ENCODE data around the gene MAP2K5. TPM values are rescaled to one million over a fixed set of nuclear protein-coding genes. Genes with fewer than 3 reads are reported as not detected.
A peak's percentile ranks its signal among the peaks of the same experiment; 100 is the strongest.

The MAP2K5 gene
- total and polyA plus RNA-seq, 10 of the 15 experiments (the other 5 are each of a cell fraction or from before 2014, with no cell fraction given) = 1.3 to 19.4 (median 9.6) TPM

DNA sequence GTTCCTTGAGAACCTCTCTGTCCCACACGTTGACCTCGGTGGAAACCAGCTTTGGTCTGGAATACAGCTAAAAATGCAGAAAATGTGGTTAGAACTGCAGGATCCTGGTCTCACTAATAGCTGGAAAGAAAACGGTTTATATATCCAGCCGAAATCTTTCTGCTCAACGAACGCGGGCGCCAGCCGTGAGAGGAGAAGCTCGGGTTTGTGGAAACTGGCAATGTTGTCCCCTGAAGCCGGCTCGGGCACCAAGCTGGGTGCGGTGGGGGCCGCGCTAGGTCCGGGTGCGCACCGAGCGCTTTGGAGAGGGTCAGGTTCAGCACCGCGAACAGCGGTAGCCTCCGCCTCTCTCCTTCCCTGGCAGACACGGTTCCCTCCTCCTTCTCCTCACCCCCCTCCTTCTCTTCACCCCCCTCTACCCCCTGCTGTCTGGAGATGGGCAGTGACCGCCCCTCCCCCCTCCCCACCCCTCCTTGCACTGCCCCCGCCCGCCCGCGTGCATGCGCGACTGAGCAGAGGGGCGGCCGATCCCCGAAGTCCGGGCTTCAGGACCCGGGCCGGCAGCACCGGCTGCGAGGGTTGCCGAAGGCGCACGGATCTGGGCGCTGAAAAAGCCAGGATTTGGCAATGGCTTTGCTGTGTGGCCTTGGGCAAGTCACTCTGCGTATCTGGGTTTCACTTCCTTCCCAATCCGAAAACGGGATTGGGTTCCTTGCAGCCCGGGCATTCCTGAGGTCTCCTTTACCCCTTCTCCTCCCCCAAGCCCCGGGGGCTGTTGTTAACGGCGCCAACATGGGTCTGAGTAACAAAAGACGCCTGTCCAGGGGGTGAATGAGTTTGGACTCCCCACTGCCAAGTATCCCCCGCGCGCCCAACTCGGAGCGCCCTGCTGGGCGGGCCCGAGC, 282.7 kb downstream of the MAP2K5 start, which contains the start of gene SKOR1:
TSS of gene SKOR1 (plus strand) at position 534 of the 905 bp plus-strand sequence. CDS start at position 628, 94 bp downstream.
- DNase-seq (ENCODE audit: low read depth, low spot score) (no peak), FAIRE-seq (no peak), ATAC-seq (no peak)
- Histone ChIP-seq H2AFZ (ENCODE audit: control insufficient read depth, low read depth, low read length) (no peak within 1 kb of the TSS), H3K27ac (ENCODE audit: control insufficient read depth, insufficient read depth) (no peak within 1 kb of the TSS), H3K36me3 (ENCODE audit: control insufficient read depth in 2 of 2, insufficient read depth in 2 of 2, low read length in 1 of 2) (no peaks in the 10 kb centered on the region), H3K4me1 (ENCODE audit: control insufficient read depth, insufficient read depth, low read length) (no peaks in the 10 kb centered on the region), H3K79me2 (ENCODE audit: control insufficient read depth, insufficient read depth, low read length) (no peaks in the 10 kb centered on the region), H4K20me1 (ENCODE audit: control insufficient read depth, insufficient read depth) (no peaks in the 10 kb centered on the region), H3K4me2 (ENCODE audit: control insufficient read depth, insufficient read depth) (peak within 1 kb of the TSS; percentile 55; the same call in 1 of the 2 replicates), H3K27me3 (replicated peaks in 1 of 2; ENCODE audit: control insufficient read depth in 2 of 2, insufficient read depth in 2 of 2, low read length in 1 of 2) (peaks cover 33 to 39% of the 10 kb centered on the region in 2 experiments), H3K9ac (ENCODE audit: control insufficient read depth, insufficient read depth, low read length) (no peak within 1 kb of the TSS), H3K4me3 (no peak within 1 kb of the TSS), H3K9me3 (replicated peaks; ENCODE audit: control insufficient read depth, insufficient read depth, low read length) (peaks cover 7% of the 10 kb centered on the region; the same call in 1 of the 3 replicates)
- TF ChIP-seq FOS (IDR thresholded peaks at IDR 0.05; ENCODE audit: borderline replicate concordance, extremely low read depth, insufficient read length) = no peak
- TF ChIP-seq, protein P1, sequence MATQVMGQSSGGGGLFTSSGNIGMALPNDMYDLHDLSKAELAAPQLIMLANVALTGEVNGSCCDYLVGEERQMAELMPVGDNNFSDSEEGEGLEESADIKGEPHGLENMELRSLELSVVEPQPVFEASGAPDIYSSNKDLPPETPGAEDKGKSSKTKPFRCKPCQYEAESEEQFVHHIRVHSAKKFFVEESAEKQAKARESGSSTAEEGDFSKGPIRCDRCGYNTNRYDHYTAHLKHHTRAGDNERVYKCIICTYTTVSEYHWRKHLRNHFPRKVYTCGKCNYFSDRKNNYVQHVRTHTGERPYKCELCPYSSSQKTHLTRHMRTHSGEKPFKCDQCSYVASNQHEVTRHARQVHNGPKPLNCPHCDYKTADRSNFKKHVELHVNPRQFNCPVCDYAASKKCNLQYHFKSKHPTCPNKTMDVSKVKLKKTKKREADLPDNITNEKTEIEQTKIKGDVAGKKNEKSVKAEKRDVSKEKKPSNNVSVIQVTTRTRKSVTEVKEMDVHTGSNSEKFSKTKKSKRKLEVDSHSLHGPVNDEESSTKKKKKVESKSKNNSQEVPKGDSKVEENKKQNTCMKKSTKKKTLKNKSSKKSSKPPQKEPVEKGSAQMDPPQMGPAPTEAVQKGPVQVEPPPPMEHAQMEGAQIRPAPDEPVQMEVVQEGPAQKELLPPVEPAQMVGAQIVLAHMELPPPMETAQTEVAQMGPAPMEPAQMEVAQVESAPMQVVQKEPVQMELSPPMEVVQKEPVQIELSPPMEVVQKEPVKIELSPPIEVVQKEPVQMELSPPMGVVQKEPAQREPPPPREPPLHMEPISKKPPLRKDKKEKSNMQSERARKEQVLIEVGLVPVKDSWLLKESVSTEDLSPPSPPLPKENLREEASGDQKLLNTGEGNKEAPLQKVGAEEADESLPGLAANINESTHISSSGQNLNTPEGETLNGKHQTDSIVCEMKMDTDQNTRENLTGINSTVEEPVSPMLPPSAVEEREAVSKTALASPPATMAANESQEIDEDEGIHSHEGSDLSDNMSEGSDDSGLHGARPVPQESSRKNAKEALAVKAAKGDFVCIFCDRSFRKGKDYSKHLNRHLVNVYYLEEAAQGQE (IDR thresholded peaks at IDR 0.05; ENCODE audit: low read depth, low read length) = peak; percentile 68
- SMC1A ChIA-PET (ENCODE audit: uncharacterized antibody, unreplicated experiment) = interaction anchor here (0.6 kb wide), 1 partner anchor 27 kb away, joined by 4 read pairs; no protein-coding TSS in a partner anchor
- in situ Hi-C loops (cut with MboI) = no loop called here
- POLR2A ChIA-PET = no interaction called here
- BruUV-seq (replicated peaks) = no TSS peak
- intact Hi-C loops (cut with micrococcal nuclease; ENCODE audit: unreplicated experiment) = no loop called here
- RAD21 ChIA-PET (ENCODE audit: unreplicated experiment) = interaction anchor here (0.9 to 1.1 kb wide), 2 partner anchors 81 to 324 kb away, joined by 3 read pairs; no protein-coding TSS in a partner anchor
- CTCF ChIA-PET = interaction anchor here (0.7 to 2.4 kb wide), 4 partner anchors 10 to 324 kb away, joined by 3 to 5 read pairs (median 4); no protein-coding TSS in a partner anchor
- 24% methylated on average over 49 of the region's 58 CpGs for WGBS (ENCODE audit: insufficient coverage, insufficient replicate concordance, low lambda C conversion rate, missing lambda C conversion rate)

Data from GM12878 (cell line).